IPS DF 6.9 (cell line): ENCODE measurements around the gene NCOA3.

Source experiments
- DNase-seq: peaks from one replicate; pipeline ENCODE4 v3.0.0-alpha.2; 2013; ENCODE audit warnings: low read depth, low spot score
- H3K27ac ChIP-seq: one replicate; pipeline ENCODE4 v1.5.1; 2013; ENCODE audit warnings: low read length, control low read depth
- H3K27me3 ChIP-seq: 2 replicates; pipeline ENCODE4 v1.6.1; 2013; ENCODE audit warnings: mild to moderate bottlenecking, low read length; ENCODE audit not compliant: control insufficient read depth, insufficient read depth
- H3K36me3 ChIP-seq: 2 replicates; pipeline ENCODE4 v1.6.1; 2013; ENCODE audit warnings: low read length; ENCODE audit not compliant: control insufficient read depth, insufficient read depth
- H3K4me1 ChIP-seq: 2 replicates; pipeline ENCODE4 v1.6.1; 2013; ENCODE audit warnings: low read length; ENCODE audit not compliant: control insufficient read depth, insufficient read depth
- H3K4me3 ChIP-seq: 2 replicates; pipeline ENCODE4 v1.5.1; 2013; ENCODE audit warnings: mild to moderate bottlenecking, low read length
- H3K9me3 ChIP-seq: 2 replicates; pipeline ENCODE4 v1.6.1; 2013; ENCODE audit warnings: low read length, inconsistent platforms; ENCODE audit not compliant: control insufficient read depth, insufficient read depth
- WGBS: extraction: QIAGEN DNeasy Blood & Tissue Kit; methylation state at CpG from one replicate; pipeline ENCODE4 v1.1.7; 2013; ENCODE audit warnings: mixed read lengths, missing lambda C conversion rate; ENCODE audit not compliant: insufficient read length, insufficient coverage; 5-methylcytosine and 5-hydroxymethylcytosine counted together

NCOA3 gene

GRCh38 chr20:47656318-47656717 is 154.6 kb downstream of the NCOA3 start:
- H3K27me3 ChIP-seq, result no peaks in the 10 kb centered on the region
- no peak overlapping the region for H3K27ac ChIP-seq
- no peak for DNase-seq
- H3K36me3 ChIP-seq, result no peaks in the 10 kb centered on the region; the same call in 1 of the 2 replicates
- peaks cover 3% of the 10 kb centered on the region; the same call in 1 of the 2 replicates for H3K4me1 ChIP-seq
- H3K4me3 ChIP-seq, result no peak overlapping the region
- H3K9me3 ChIP-seq, result no peaks in the 10 kb centered on the region
- no CpG with 5 or more reads among the region's 2 CpGs for WGBS

- Histone ChIP-seq H3K36me3 (no peaks in the 10 kb centered on the region; the same call in 1 of the 2 replicates), H3K27me3 (no peaks in the 10 kb centered on the region)
- DNase-seq, result no peak
Observed at GRCh38 chr20:47659904-47660601, 158.4 kb downstream of the NCOA3 start.

GRCh38 chr20:47660602-47660905 is 158.9 kb downstream of the NCOA3 start:
- no peak overlapping the region for H3K4me3 ChIP-seq
- H3K9me3 ChIP-seq, result no peaks in the 10 kb centered on the region
- peaks cover 3% of the 10 kb centered on the region; the same call in 1 of the 2 replicates for H3K4me1 ChIP-seq
- no CpG with 5 or more reads among the region's 2 CpGs for WGBS
- H3K36me3 ChIP-seq, result no peaks in the 10 kb centered on the region; the same call in 1 of the 2 replicates
- H3K27me3 ChIP-seq, result no peaks in the 10 kb centered on the region
- no peak overlapping the region for H3K27ac ChIP-seq
- DNase-seq, result no peak

More at GRCh38 chr20:47659904-47660601, 158.4 kb downstream of the NCOA3 start:
- WGBS, result no CpG with 5 or more reads among the region's 7 CpGs
- Histone ChIP-seq H3K4me3 (no peak overlapping the region), H3K4me1 (peaks cover 3% of the 10 kb centered on the region; the same call in 1 of the 2 replicates), H3K27ac (no peak overlapping the region), H3K9me3 (no peaks in the 10 kb centered on the region)

DNA sequence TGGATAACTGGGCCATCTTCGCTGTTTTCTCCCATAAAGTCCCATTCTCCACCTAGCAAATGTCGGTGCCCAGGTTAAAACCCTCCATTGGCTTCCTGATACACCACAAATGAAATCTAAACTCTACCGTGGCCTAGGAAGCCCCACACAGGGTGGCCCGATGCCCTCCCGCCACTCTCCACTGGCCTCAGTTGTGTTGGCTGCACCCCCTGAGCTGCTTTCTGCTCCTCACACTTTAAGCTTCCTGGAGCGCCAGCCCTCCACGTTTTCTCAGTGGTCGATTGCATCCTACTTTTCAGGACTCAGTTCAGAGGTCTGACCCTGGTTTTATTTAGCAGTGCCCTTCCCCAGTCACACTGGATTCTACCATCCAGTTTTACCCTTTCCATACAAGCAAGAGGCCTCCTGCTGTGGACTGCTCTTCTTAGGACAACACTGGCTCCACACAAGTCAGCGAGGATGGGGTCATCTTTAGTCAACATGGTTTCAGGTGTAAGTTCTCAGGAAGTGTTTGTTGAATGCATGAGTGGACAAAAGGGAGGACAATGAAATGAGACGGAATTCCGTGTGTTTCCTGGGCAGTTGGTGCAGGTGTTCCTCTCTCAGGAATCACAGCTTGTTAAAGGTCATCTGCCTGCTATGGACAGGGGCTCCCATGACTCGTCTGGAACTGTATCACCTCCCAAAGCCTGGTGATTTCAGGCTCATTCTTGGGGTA is 159.5 kb downstream of the NCOA3 start:
- no peak overlapping the region for H3K27ac ChIP-seq
- H3K4me3 ChIP-seq, result no peak overlapping the region
- WGBS, result no CpG with 5 or more reads among the region's 12 CpGs
- no peak for DNase-seq
- no peaks in the 10 kb centered on the region for H3K9me3 ChIP-seq
- no peaks in the 10 kb centered on the region for H3K27me3 ChIP-seq
- H3K36me3 ChIP-seq, result no peaks in the 10 kb centered on the region; the same call in 1 of the 2 replicates
- peaks cover 3% of the 10 kb centered on the region; the same call in 1 of the 2 replicates for H3K4me1 ChIP-seq

DNA sequence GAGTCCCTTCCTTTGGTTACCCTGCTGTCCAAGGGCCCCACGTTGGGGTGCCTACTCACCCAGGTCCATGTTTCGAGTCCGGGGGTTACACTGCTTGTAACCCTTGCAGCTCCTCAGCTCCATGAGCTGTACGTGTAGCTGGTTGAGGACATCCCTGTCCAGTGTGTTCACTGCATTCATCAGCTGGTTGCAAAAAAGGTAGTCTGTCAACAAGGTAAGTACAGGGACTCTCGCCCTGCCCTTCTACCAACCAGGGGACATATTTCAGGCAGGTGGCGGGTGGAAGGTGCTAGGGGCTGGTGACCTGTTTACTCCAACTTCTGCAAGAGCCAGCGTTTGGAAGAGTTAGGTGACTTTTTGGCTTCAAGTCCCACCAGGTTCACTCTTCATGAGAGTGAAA is 160.0 kb downstream of the NCOA3 start:
- Histone ChIP-seq H3K4me3 (no peak overlapping the region), H3K27me3 (no peaks in the 10 kb centered on the region), H3K27ac (no peak overlapping the region), H3K4me1 (peaks cover 3% of the 10 kb centered on the region; the same call in 1 of the 2 replicates), H3K9me3 (no peaks in the 10 kb centered on the region), H3K36me3 (no peaks in the 10 kb centered on the region; the same call in 1 of the 2 replicates)
- DNase-seq, result no peak
- no CpG with 5 or more reads among the region's 7 CpGs for whole genome bisulfite sequencing

- Histone ChIP-seq H3K27ac (no peak overlapping the region), H3K27me3 (no peaks in the 10 kb centered on the region), H3K4me3 (no peak overlapping the region), H3K36me3 (no peaks in the 10 kb centered on the region; the same call in 1 of the 2 replicates), H3K4me1 (peaks cover 3% of the 10 kb centered on the region; the same call in 1 of the 2 replicates), H3K9me3 (no peaks in the 10 kb centered on the region)
- no CpG with 5 or more reads among the region's 16 CpGs for WGBS
- DNase-seq, result no peak
Observed at GRCh38 chr20:47662483-47663353, 161.0 kb downstream of the NCOA3 start.

- no peak overlapping the region for H3K4me3 ChIP-seq
- DNase-seq, result peak; percentile 72
- no CpG with 5 or more reads among the region's 20 CpGs for WGBS
- no peaks in the 10 kb centered on the region; the same call in 1 of the 2 replicates for H3K36me3 ChIP-seq
- no peaks in the 10 kb centered on the region for H3K9me3 ChIP-seq
- no peak overlapping the region for H3K27ac ChIP-seq
- no peaks in the 10 kb centered on the region for H3K27me3 ChIP-seq
- peaks cover 3% of the 10 kb centered on the region; the same call in 1 of the 2 replicates for H3K4me1 ChIP-seq
Observed at GRCh38 chr20:47663354-47664067, 161.8 kb downstream of the NCOA3 start.

DNA sequence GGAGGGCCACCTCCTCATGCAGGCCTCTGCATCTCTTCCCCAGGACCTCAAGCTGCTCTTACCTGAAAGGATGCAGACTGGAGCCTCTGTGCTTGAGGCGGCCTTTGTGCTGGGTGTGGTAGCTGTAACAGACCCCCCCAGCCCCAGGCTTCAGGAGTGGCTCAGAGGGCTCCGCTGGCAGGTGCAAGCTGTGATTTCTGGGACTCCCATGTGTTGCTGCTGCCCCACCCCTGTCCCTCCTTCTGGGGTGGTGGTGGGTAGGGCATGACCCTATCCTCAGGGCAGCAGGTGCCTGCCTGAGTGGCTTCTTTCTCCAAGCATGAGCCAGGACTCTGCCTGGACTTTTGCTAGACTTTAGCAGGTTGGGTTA is 162.4 kb downstream of the NCOA3 start:
- Histone ChIP-seq H3K4me1 (peaks cover 3% of the 10 kb centered on the region; the same call in 1 of the 2 replicates), H3K4me3 (no peak overlapping the region), H3K27ac (no peak overlapping the region), H3K27me3 (no peaks in the 10 kb centered on the region), H3K36me3 (no peaks in the 10 kb centered on the region; the same call in 1 of the 2 replicates), H3K9me3 (no peaks in the 10 kb centered on the region)
- DNase-seq, result no peak
- no CpG with 5 or more reads among the region's 2 CpGs for WGBS

GRCh38 chr20:47664744-47665143 is 163.1 kb downstream of the NCOA3 start:
- H3K36me3 ChIP-seq, result no peaks in the 10 kb centered on the region; the same call in 1 of the 2 replicates
- H3K27ac ChIP-seq, result no peak overlapping the region
- H3K4me1 ChIP-seq, result peaks cover 3% of the 10 kb centered on the region; the same call in 1 of the 2 replicates
- H3K4me3 ChIP-seq, result no peak overlapping the region
- no peaks in the 10 kb centered on the region for H3K27me3 ChIP-seq
- no peaks in the 10 kb centered on the region for H3K9me3 ChIP-seq
- DNase-seq, result no peak
- WGBS, result 100% methylated on average over 1 of the region's 12 CpGs
